Activated naive CD8-positive, alpha-beta T cell treated with anti-CD3 and anti-CD28 coated beads, Interleukin-2, amount 50 U/mL, for 24 hours (primary cell): ENCODE measurements around the gene LYZL6.
A peak's percentile ranks its signal among the peaks of the same experiment; 100 is the strongest.

Experiments
- ATAC-seq: fragments of 150-1000 bp; cut with Tn5 transposase; one replicate; pipeline ENCODE4 v1.10.0; 2021
- DNase-seq: peaks from one replicate; pipeline ENCODE4 v3.0.0; 2021
- H3K27ac Mint-ChIP-seq: one replicate; pipeline ENCODE4 v1.8.0; 2021; ENCODE audit warnings: mild to moderate bottlenecking, mixed read lengths
- H3K27me3 Mint-ChIP-seq: one replicate; pipeline ENCODE4 v1.8.0; 2021; ENCODE audit warnings: mixed read lengths
- H3K36me3 Mint-ChIP-seq: one replicate; pipeline ENCODE4 v1.8.0; 2021; ENCODE audit warnings: low read depth, mixed read lengths
- H3K4me1 Mint-ChIP-seq: one replicate; pipeline ENCODE4 v1.8.0; 2021; ENCODE audit warnings: mixed read lengths
- H3K4me3 Mint-ChIP-seq: one replicate; pipeline ENCODE4 v1.8.0; 2021; ENCODE audit warnings: mild to moderate bottlenecking, moderate library complexity, mixed read lengths
- H3K9me3 Mint-ChIP-seq: one replicate; pipeline ENCODE4 v1.8.0; 2021; ENCODE audit warnings: mixed read lengths

Gene LYZL6

DNA sequence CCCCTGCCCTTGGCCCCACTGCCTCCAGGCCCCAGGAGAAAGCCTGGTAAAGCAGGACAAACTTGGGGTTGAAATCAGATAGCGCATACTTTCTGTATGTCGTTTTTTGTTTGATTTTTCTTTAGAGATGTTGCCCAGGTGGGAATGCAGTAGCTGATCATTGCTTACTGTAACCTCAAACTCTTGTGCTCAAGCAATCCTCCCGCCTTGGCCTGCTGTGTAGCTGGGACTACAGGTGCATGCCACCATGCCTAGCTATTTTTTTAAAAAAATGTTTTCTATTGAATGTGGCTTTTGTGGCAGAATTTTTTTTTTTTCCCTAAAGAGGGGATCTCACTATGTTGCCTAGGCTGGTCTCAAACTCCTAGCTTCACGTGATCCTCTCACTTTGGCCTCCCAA lies 52.2 kb downstream of the LYZL6 start:
- Mint-ChIP-seq H3K9me3 (no peaks in the 10 kb centered on the region), H3K4me1 (peaks cover 66% of the 10 kb centered on the region), H3K36me3 (no peaks in the 10 kb centered on the region), H3K27me3 (no peaks in the 10 kb centered on the region), H3K27ac (peak overlapping the region; percentile 80), H3K4me3 (no peak overlapping the region)
- ATAC-seq = no peak
- DNase-seq = no peak

GRCh38 chr17:35890774-35891155 lies 52.7 kb downstream of the LYZL6 start:
- peak overlapping the region; percentile 80 for H3K27ac Mint-ChIP-seq
- no peaks in the 10 kb centered on the region for H3K36me3 Mint-ChIP-seq
- ATAC-seq (peak; percentile 44), DNase-seq (peak; percentile 38)
- H3K4me3 Mint-ChIP-seq = no peak overlapping the region
- no peaks in the 10 kb centered on the region for H3K9me3 Mint-ChIP-seq
- peaks cover 61% of the 10 kb centered on the region for H3K4me1 Mint-ChIP-seq
- H3K27me3 Mint-ChIP-seq = no peaks in the 10 kb centered on the region

DNA sequence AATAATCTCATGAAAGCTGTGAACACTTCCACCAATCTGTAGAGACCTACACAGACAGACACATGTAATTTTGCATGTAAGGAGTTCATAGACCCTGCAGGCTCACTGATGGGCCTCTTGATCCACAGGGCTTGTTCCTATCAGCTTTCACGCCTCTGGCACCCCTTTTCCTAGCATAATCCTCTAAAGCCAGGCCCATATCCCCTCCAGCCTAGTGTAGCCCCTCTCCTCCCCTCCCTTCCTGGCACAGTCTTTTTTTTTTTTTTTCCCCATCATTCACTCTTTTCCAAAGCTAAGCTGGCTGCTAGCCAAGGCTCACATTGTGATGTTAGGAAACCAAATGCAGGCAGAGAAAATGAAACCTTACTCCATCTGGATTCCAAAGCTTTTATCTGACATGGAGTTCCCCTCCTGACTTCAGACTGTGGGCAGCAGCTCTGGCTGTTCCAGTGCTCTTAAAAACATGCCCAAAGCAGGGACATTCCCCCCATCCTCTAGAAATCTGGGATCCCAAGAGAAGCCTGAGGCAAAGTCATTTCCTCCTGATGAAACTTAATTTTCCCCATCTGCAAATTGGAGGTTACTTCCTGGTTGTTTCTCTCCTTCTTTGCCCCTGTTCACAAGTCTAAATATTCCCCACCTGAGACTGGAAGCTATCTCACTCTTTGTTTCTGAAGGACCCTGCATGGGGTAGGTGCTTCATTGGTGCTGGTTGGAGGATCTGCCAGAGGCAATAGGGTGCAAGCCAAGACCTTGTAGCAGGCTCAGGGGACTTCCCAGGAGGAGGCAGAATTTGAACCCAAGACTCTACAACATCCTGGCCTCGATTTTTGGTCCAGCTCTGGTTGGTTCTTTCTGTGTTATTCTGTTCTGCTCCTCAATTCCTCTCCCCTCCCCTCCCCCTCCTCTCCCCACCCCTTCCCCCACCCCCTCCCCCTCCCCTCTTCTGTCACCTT lies 53.4 kb downstream of the LYZL6 start:
- Mint-ChIP-seq H3K4me1 (peaks cover 54% of the 10 kb centered on the region), H3K9me3 (no peaks in the 10 kb centered on the region), H3K27ac (peak overlapping the region; percentile 80), H3K36me3 (no peaks in the 10 kb centered on the region), H3K27me3 (no peaks in the 10 kb centered on the region), H3K4me3 (peak overlapping the region; percentile 40)
- ATAC-seq (no peak), DNase-seq (no peak)

DNA sequence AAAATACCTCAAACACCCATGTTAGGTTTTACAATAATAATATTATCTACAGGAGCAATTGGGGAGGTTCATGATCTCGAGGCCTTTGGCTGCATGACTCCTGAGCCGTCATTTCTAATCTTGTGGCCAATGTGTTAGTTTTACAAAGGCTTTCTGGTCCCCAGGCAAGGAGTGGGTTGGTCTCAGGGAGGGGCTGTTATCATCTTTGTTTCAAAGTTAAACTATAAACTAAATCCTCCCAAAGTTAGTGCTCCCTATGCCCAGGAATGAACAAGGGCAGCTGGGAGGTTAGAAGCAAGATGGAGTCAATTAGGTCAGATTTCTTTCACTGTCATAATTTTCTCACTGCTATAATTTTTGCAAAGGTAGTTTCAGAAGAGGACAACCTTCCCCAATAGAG lies 54.3 kb downstream of the LYZL6 start:
- Mint-ChIP-seq H3K9me3 (no peaks in the 10 kb centered on the region), H3K27ac (peak overlapping the region; percentile 19), H3K36me3 (no peaks in the 10 kb centered on the region), H3K4me1 (peaks cover 53% of the 10 kb centered on the region), H3K27me3 (no peaks in the 10 kb centered on the region), H3K4me3 (no peak overlapping the region)
- peak; percentile 74 for ATAC-seq
- DNase-seq = peak; percentile 26
